BE2C (cell line): ENCODE data around the gene CORO6.
A peak's percentile ranks its signal among the peaks of the same experiment; 100 is the strongest.

ENCODE experiments used
- DNase-seq: peaks from one replicate; pipeline ENCODE4 v3.0.0-alpha.2; 2020
- H3K27me3 ChIP-seq: fragments of 250-450 bp; sonication (Bioruptor Pico); 2 replicates; pipeline ENCODE4 v1.5.1; 2020; ENCODE audit warnings: mild to moderate bottlenecking
- H3K36me3 ChIP-seq: fragments of 250-450 bp; sonication (Bioruptor Pico); 2 replicates; pipeline ENCODE4 v1.5.1; 2020; ENCODE audit warnings: mild to moderate bottlenecking
- H3K4me1 ChIP-seq: fragments of 250-450 bp; sonication (Bioruptor Pico); 2 replicates; pipeline ENCODE4 v1.5.1; 2020
- H3K4me3 ChIP-seq: 2 replicates; pipeline ENCODE4 v1.5.1; 2011; ENCODE audit warnings: low read depth, low read length
- H3K9me3 ChIP-seq: fragments of 250-450 bp; sonication (Bioruptor Pico); 2 replicates; pipeline ENCODE4 v1.5.1; 2020
- TF ChIP-seq, protein P1 (sequence below): IDR thresholded peaks from 2 replicates; pipeline ENCODE4 v1.5.1; 2012; ENCODE audit warnings: mild to moderate bottlenecking, low read depth, low read length

The CORO6 gene

DNA sequence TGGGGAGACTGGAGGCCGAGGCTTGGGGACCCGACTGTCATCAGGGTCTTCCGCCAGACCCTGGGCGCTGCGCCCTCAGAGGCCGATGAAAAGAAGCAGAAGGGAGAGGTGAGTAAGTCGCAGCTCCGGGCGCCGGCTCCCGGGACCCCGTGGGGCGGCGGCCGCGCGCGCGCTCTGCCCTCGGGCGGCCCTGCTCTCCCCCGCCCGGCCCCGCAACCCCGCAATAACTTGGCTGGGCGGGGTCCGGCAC is 55.5 kb downstream of the CORO6 start:
- Histone ChIP-seq H3K4me3 (peak overlapping the region; percentile 64), H3K27me3 (peaks cover 20% of the 10 kb centered on the region), H3K9me3 (no peaks in the 10 kb centered on the region), H3K4me1 (peaks cover 3% of the 10 kb centered on the region), H3K36me3 (no peaks in the 10 kb centered on the region)
- DNase-seq: no peak
- TF ChIP-seq, protein P1, sequence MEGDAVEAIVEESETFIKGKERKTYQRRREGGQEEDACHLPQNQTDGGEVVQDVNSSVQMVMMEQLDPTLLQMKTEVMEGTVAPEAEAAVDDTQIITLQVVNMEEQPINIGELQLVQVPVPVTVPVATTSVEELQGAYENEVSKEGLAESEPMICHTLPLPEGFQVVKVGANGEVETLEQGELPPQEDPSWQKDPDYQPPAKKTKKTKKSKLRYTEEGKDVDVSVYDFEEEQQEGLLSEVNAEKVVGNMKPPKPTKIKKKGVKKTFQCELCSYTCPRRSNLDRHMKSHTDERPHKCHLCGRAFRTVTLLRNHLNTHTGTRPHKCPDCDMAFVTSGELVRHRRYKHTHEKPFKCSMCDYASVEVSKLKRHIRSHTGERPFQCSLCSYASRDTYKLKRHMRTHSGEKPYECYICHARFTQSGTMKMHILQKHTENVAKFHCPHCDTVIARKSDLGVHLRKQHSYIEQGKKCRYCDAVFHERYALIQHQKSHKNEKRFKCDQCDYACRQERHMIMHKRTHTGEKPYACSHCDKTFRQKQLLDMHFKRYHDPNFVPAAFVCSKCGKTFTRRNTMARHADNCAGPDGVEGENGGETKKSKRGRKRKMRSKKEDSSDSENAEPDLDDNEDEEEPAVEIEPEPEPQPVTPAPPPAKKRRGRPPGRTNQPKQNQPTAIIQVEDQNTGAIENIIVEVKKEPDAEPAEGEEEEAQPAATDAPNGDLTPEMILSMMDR: no peak

DNA sequence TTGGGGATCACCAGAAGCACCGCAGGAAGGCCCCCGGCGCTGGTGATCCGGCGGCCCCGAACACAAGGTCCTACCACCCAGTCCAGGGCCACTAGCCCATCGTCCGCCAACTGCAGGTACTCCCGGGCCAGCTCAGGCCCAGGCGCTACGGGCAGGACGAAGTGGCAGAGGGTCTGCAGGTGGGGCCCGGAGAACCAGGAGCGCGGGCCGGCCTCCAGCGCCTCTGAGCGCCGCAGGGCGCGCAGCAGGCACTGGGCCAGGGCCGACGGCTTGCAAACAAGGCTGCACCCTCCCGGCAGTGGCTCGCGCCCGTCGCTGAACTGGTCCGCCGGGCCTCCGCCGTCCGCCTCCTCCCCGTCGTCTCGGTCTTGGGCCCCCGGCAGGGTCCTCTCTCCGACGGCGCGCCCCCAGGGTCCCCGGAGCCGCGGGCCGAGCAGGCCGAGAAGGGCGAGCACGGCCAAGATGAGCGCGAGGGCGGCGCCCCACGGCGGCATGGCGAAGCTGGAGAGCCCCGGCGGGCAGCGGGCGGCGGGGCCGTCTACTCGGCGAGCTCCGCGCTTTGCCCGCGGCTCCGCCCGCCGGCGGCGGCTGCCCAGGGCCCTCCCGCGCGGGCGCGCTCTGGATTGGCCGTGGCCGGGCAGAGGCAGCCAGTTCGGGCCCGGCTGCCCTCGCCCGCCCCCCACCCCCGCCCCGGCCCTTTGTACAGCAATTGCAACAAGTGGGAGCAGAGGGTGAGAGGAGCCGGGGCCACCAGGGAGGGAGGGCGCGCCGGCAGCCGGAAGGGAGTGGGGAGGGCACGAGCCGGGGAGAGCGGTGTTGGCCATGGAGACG is 56.0 kb downstream of the CORO6 start, which contains the start of gene ABHD15:
ABHD15 (minus strand) TSS at position 565 of the 831 bp plus-strand sequence; CDS start at position 494, 71 bp downstream.
- Histone ChIP-seq H3K36me3 (no peaks in the 10 kb centered on the region), H3K4me1 (no peaks in the 10 kb centered on the region), H3K27me3 (peaks cover 20% of the 10 kb centered on the region), H3K4me3 (peak within 1 kb of the TSS; percentile 64), H3K9me3 (no peaks in the 10 kb centered on the region)
- peak; percentile 52 for DNase-seq
- TF ChIP-seq, protein P1: no peak

DNA sequence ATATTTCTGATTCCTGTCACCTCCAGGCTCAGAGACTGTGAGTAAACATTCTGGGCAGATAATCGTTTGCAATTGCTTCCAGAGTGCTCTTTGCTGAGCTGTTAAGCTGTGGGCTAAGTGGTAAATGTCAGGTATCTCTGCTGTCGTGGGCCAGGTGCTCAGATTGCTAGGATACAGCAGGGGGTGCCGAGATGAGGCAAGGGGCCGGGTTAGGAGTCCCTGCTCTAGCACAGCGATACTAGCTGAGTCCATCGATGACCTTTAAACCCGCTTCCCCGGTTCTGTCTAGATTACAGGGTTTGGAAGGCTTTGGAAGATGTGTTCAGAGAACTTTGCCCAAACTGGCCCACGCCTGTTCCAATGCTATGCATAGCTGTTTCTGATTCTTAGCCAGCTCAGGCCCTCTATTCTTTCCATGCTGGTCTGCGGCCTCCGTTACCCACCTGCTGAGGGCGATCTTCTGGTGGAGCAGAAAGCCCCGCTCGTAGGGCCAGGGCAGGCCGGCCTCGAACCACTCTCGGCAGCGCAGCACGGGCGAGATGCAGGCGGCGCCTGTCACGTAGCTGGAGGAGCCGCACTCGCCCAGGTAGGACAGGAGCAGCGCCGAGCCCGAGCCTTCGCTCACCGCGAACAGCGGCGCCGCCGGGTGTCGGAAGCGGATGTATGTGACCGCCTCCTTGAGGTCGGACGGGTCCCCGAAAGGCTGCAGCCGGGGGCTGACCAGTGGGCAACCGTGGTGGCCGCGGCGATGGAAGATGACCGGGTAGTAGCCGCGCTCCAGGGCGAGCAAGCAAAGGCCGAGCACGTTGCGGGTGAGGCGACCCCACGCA is 56.9 kb downstream of the CORO6 start:
- TF ChIP-seq, protein P1: peak; percentile 13; the same call in 1 of the 2 replicates
- no peak for DNase-seq
- Histone ChIP-seq H3K4me3 (peak overlapping the region; percentile 34), H3K4me1 (no peaks in the 10 kb centered on the region), H3K27me3 (peaks cover 20% of the 10 kb centered on the region), H3K9me3 (no peaks in the 10 kb centered on the region), H3K36me3 (no peaks in the 10 kb centered on the region)
